Measurements from ENCODE around the gene ROPN1L.

Gene ROPN1L

GRCh38 chr5:10431415-10431814 is 10.3 kb upstream of the ROPN1L start:
- no peak for DNase-seq

GRCh38 chr5:10432059-10433008 is 9.3 kb upstream of the ROPN1L start:
- DNase-seq = peak; percentile 40

GRCh38 chr5:10434392-10434791 is 7.3 kb upstream of the ROPN1L start:
- DNase-seq = no peak

- DNase-seq = no peak
Measured at GRCh38 chr5:10438301-10438700, 3.4 kb upstream of the ROPN1L start.

- DNase-seq = no peak
Measured at GRCh38 chr5:10439692-10440091, 2.0 kb upstream of the ROPN1L start.

GRCh38 chr5:10440367-10440990 is 1.2 kb upstream of the ROPN1L start:
- no peak for DNase-seq

GRCh38 chr5:10441992-10442435 is 335 bp downstream of the ROPN1L start:
- no peak for DNase-seq

- DNase-seq = no peak
Measured at GRCh38 chr5:10442576-10442975, 897 bp downstream of the ROPN1L start.

- no peak for DNase-seq
Measured at GRCh38 chr5:10445352-10445751, 3.7 kb downstream of the ROPN1L start.

- DNase-seq = no peak
Measured at GRCh38 chr5:10446490-10446889, 4.8 kb downstream of the ROPN1L start.

GRCh38 chr5:10447041-10447440 is 5.4 kb downstream of the ROPN1L start:
- no peak for DNase-seq

- DNase-seq = no peak
Measured at GRCh38 chr5:10448754-10449360, 7.2 kb downstream of the ROPN1L start.

GRCh38 chr5:10451137-10451824 is 9.6 kb downstream of the ROPN1L start:
- DNase-seq = no peak

GRCh38 chr5:10452768-10453331 is 11.2 kb downstream of the ROPN1L start:
- DNase-seq = peak; percentile 40

- no peak for DNase-seq
Measured at GRCh38 chr5:10453545-10453944, 11.9 kb downstream of the ROPN1L start.

GRCh38 chr5:10454591-10455276 is 13.1 kb downstream of the ROPN1L start:
- no peak for DNase-seq

GRCh38 chr5:10455277-10455670 is 13.6 kb downstream of the ROPN1L start:
- no peak for DNase-seq

GRCh38 chr5:10456583-10457420 is 15.1 kb downstream of the ROPN1L start:
- DNase-seq = no peak

GRCh38 chr5:10457682-10458574 is 16.2 kb downstream of the ROPN1L start:
- no peak for DNase-seq
